Measurements from ENCODE around the gene CTNNBL1. TPM values are rescaled to one million over a fixed set of nuclear protein-coding genes. Genes with fewer than 3 reads are reported as not detected.

CTNNBL1 gene
- total and polyA plus RNA-seq, 2 of the 4 experiments (the other 2 are of a cell fraction): 29.9 to 34.1 TPM

- H3K4me3 ChIP-seq (ENCODE audit: insufficient read depth, low read depth, low read length): no peak overlapping the region
- H2BK5ac ChIP-seq (ENCODE audit: low read depth, low read length, poor library complexity, severe bottlenecking): no peak overlapping the region
- no peak overlapping the region for H4K5ac ChIP-seq (ENCODE audit: low read depth, low read length)
- H3K27ac ChIP-seq (ENCODE audit: insufficient read depth, low read length): no peak overlapping the region
- no peaks in the 10 kb centered on the region for H3K9me1 ChIP-seq (ENCODE audit: insufficient read depth, low read length)
- H3K4ac ChIP-seq (ENCODE audit: low read depth, low read length): no peak overlapping the region
- no peak overlapping the region for H3K18ac ChIP-seq (ENCODE audit: low read depth, low read length)
- no peak overlapping the region for H4K91ac ChIP-seq (ENCODE audit: insufficient read depth, low read depth, low read length)
- H4K20me1 ChIP-seq (ENCODE audit: insufficient read depth, low read length): no peaks in the 10 kb centered on the region
- intact Hi-C loops (cut with micrococcal nuclease) (no loop called here), dilution Hi-C loops (cut with HindIII; ENCODE audit: low sequenced_read_pairs, unreplicated experiment) (no loop called here), in situ Hi-C loops (cut with MboI; ENCODE audit: low sequenced_read_pairs) (no loop called here)
- no peaks in the 10 kb centered on the region for H3K9me3 ChIP-seq (ENCODE audit: control insufficient read depth, insufficient read depth, low read length)
- no peak overlapping the region for H3K56ac ChIP-seq (ENCODE audit: extremely low read depth, insufficient read depth, low read length)
- WGBS, 2 experiments (ENCODE audit: extremely low coverage in 2 of 2, insufficient read length in 1 of 2): no CpG with 5 or more reads among the region's 5 CpGs
- no peak overlapping the region for H2BK15ac ChIP-seq (ENCODE audit: low read depth, low read length)
- ChIA-PET POLR2A (ENCODE audit: unreplicated experiment) (no interaction called here), CTCF (no interaction called here)
- no peak overlapping the region for H3K23ac ChIP-seq (ENCODE audit: low read depth, low read length)
- no peak overlapping the region for H3K4me2 ChIP-seq (ENCODE audit: low read depth, low read length)
- no peak overlapping the region for H3K9ac ChIP-seq (ENCODE audit: low read depth, low read length)
- H2AK5ac ChIP-seq (ENCODE audit: low read depth, low read length): no peak overlapping the region
- no peaks in the 10 kb centered on the region for H3K27me3 ChIP-seq (ENCODE audit: control insufficient read depth, insufficient read depth, low read length)
- DNase-seq: no peak
- TF ChIP-seq, protein P1, sequence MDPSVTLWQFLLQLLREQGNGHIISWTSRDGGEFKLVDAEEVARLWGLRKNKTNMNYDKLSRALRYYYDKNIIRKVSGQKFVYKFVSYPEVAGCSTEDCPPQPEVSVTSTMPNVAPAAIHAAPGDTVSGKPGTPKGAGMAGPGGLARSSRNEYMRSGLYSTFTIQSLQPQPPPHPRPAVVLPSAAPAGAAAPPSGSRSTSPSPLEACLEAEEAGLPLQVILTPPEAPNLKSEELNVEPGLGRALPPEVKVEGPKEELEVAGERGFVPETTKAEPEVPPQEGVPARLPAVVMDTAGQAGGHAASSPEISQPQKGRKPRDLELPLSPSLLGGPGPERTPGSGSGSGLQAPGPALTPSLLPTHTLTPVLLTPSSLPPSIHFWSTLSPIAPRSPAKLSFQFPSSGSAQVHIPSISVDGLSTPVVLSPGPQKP (IDR thresholded peaks at IDR 0.05; ENCODE audit: borderline replicate concordance, low read depth, low read length): no peak
- TF ChIP-seq CHD1 (IDR thresholded peaks at IDR 0.05; ENCODE audit: low read depth, low read length): no peak
- no peak for TF ChIP-seq BHLHE40 (IDR thresholded peaks at IDR 0.05; ENCODE audit: low read depth, low read length)
- TF ChIP-seq, protein P2, sequence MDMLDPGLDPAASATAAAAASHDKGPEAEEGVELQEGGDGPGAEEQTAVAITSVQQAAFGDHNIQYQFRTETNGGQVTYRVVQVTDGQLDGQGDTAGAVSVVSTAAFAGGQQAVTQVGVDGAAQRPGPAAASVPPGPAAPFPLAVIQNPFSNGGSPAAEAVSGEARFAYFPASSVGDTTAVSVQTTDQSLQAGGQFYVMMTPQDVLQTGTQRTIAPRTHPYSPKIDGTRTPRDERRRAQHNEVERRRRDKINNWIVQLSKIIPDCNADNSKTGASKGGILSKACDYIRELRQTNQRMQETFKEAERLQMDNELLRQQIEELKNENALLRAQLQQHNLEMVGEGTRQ (IDR thresholded peaks at IDR 0.05; ENCODE audit: low read depth, low read length): no peak
- TF ChIP-seq NFE2L2 (IDR thresholded peaks at IDR 0.05; ENCODE audit: low read depth, low read length): no peak
- no peak for TF ChIP-seq RAD21 (IDR thresholded peaks at IDR 0.05; ENCODE audit: low read length)
- TF ChIP-seq MXI1 (IDR thresholded peaks at IDR 0.05; ENCODE audit: borderline replicate concordance, low read depth, low read length): no peak
- no peak for TF ChIP-seq SMC3 (IDR thresholded peaks at IDR 0.05; ENCODE audit: low read depth, low read length)
- TF ChIP-seq RFX5 (IDR thresholded peaks at IDR 0.05; ENCODE audit: low read depth, low read length): no peak
- TF ChIP-seq MAFK (IDR thresholded peaks at IDR 0.05; ENCODE audit: low read depth, low read length): no peak
- no peak for TF ChIP-seq POLR2A (IDR thresholded peaks at IDR 0.05; ENCODE audit: low read depth, low read length)
- TF ChIP-seq CEBPB (IDR thresholded peaks at IDR 0.05; ENCODE audit: low read depth, low read length): no peak
- no peak for TF ChIP-seq MAZ (IDR thresholded peaks at IDR 0.05; ENCODE audit: borderline replicate concordance, low read depth, low read length)
- H2AK9ac ChIP-seq (replicated peaks; ENCODE audit: low read depth, low read length, poor library complexity): no peak overlapping the region
- H3K36me3 ChIP-seq (ENCODE audit: control insufficient read depth, insufficient read depth, low read length): peaks cover 5% of the 10 kb centered on the region
- BruUV-seq (replicated peaks): no TSS peak
- H2BK120ac ChIP-seq (ENCODE audit: low read depth, low read length): no peak overlapping the region
- H2AFZ ChIP-seq (replicated peaks; ENCODE audit: low read length, poor library complexity): no peak overlapping the region
- no peak overlapping the region for H4K8ac ChIP-seq (ENCODE audit: low read depth in 2 of 2, low read length in 2 of 2)
- ATAC-seq (ENCODE audit: low read depth): no peak
- no peak overlapping the region for H3K14ac ChIP-seq (replicated peaks; ENCODE audit: low read depth, low read length)
- no peaks in the 10 kb centered on the region for H3K79me1 ChIP-seq (ENCODE audit: low read depth in 1 of 2, low read length in 2 of 2)
- H2BK20ac ChIP-seq (ENCODE audit: low read depth, low read length): no peak overlapping the region
- H3K4me1 ChIP-seq (ENCODE audit: control insufficient read depth, insufficient read depth, low read length): peaks cover 2% of the 10 kb centered on the region; the same call in 1 of the 2 replicates
Measured at GRCh38 chr20:37759761-37760209, 66.0 kb downstream of the CTNNBL1 start.
